ENCODE data around the gene ADAD2.

ADAD2 gene

DNA sequence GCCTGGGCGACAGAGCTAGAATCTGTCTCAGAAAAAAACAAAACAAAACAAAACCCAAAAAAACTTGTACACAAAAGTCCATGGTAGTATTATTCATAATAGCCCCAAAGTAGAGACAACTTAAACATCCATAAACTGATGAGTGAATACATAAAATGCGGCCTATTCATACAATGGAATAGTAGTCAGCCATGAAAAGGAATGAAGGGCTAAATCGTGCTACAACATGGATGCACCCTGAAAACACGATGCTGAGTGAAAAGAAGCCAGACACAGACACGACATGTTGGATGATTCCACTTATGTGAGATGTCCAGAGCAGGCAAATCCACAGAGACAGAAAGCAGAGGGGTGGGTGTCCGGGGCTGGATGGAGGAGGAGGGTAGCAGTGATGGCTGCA lies 36.6 kb downstream of the ADAD2 start:
- no peak for DNase-seq

DNA sequence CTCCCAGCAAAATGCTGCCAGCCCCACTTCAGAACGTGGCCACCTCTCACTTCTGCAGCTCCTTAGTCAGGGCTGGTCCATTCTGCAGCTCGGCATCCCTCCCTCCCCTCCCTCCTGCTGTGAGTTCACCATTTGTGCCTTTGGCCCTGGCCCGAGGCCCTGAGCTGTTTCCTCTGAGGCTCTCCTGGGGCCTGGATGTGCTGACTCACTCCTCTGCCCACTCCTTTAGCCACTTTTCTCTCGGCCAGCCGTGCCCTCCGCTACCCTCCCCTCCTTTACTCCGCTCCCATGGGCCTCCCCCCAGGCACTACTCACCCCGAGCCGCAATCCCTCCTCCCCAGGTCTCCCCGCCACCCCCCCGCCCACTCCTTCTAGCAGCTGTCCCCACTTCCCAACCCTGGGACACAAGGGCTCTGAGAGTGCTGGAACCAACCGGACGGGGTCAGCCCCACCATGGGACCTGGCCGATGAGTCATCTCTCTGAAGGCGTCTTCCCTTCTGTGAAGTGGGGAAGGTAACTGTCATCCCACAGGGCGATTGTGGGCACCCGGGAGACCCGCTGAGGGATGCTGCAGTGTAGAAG lies 37.4 kb downstream of the ADAD2 start:
- DNase-seq, result no peak

DNA sequence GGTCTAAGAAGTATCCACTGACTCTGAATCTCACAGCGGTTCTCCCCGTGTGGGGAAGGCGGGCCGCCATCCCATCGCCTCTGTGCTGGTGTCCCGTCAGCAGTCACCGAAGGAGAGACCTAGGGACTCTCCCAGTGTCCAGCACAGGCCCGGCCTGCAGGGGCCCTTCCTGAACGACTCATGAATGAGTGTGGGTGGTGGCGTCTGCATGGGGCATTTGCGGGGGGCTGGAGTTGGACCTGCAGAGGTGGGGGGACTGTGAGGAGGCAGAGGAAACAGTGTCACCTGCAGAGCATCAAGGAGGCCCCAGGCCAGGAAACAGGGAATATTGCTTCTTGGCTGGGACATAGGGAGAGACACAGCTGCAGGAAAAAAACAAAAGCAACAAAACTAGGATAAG lies 38.5 kb downstream of the ADAD2 start:
- DNase-seq, result no peak

DNA sequence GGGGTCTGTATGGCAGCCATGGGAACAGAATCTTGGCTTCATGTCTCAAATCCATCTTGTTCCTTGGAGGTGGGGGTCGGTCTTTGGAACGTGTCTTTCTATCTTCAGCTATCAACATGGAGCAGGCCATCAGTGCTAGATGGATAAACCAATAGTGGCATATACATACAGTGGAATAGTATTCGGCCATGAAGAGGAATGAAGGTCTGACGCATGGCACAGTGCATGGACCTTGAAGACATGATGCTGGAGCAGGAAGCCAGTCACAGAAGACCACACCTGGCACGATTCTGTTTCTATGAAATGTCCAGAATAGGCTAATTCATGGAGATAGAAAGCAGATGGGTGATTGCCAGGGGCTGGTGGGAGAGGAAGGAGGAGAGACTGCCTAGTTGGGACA lies 41.1 kb downstream of the ADAD2 start:
- DNase-seq, result no peak

DNA sequence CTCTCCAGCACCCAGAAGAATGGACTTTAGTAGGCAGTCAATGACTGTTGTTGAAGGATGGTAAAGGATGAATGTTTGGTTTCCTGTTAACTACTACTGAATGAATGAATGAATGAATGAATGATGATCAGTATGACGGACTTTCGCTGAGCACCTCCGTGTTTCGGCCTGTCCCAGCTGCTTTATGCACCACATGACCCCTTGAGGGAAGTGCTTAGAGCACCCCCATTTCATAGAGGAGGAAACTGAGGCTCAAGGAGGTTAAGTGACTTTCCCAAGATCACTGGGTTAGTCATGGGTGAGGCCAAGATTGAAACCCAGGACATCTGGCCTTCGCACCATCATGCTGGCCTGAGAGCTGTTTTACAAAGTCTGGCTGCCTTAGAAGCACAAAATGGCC lies 42.0 kb downstream of the ADAD2 start:
- DNase-seq, result no peak

DNA sequence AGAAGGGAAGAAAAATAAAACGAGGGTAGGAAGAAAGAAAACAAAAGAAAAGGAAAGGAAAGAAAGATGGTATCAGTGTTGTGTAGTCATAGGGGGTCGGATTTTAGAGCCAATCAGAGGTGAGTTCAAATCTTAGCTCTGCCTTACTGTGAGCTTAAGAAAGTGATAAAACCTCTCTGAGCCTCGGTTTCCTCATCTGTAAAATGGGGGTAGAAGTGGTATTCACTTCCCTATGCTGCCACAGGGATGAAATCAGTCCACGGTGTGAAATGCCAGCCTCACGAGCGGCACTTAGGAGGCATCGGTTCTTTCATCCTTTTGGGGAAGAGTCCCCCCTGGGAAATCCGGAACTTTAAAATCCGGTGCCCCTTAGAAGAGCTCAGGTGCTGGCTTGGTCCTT lies 42.8 kb downstream of the ADAD2 start:
- no peak for DNase-seq

DNA sequence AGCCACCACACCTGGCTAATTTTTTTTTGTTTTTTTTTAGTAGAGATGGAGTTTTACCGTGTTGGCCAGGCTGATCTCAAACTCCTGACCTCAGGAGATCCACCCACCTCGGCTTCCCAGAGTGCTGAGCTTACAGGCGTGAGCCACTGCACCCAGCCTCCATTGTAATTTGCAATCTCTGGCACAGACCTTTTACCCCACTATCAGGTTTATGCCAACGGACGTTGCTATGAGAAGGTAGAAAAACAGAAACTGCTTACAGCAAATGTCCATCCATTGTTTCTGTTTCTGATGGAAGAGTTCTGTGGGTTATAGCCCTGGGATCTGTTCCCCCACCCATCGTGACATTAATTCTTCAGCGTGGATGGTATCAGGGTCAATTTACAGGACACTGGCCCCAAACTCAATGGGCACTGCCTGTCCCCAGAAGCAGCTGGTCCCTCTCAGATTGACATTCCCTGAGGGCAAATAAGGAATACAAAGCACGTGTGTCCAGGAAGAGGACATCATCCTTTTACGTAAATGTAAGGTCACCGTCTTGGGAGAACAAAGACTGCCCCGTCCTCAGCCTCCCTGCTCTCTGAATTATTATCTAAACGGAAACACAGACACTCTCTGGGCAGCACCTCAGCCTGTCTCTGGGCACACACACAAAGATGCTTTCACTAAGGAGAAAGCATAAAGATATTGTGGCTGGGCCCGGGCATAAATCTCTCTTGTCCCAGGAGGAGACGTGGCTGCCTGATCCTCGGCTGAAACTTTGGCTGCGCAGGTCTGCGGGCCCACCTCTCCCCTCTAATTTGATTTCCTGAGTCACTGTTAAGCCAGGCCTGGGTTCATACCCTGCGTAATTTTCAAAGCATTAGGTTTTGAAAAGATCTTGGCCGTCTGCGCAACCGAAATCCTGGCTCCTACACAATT lies 43.6 kb downstream of the ADAD2 start:
- no peak for DNase-seq

DNA sequence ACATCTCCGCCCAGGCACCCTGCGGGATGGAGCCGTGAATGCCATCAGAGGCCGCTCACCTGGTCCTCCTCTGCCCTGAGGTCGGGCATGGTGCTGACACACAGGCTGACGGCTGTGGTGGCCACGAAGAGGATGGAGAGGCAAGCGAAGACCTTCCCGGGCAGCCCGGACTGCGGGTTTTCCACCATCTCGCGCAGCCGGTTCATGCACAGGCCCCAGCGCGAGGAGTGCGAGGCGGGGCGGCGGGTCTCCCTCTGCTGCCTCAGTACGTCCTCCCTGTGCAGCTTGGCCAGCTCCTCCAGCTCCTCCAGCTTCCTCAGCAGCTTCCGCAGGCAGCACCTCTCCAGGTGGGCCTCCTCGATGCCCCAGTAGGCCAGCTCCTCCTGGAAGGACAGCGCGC lies 45.7 kb downstream of the ADAD2 start:
- DNase-seq, result no peak

DNA sequence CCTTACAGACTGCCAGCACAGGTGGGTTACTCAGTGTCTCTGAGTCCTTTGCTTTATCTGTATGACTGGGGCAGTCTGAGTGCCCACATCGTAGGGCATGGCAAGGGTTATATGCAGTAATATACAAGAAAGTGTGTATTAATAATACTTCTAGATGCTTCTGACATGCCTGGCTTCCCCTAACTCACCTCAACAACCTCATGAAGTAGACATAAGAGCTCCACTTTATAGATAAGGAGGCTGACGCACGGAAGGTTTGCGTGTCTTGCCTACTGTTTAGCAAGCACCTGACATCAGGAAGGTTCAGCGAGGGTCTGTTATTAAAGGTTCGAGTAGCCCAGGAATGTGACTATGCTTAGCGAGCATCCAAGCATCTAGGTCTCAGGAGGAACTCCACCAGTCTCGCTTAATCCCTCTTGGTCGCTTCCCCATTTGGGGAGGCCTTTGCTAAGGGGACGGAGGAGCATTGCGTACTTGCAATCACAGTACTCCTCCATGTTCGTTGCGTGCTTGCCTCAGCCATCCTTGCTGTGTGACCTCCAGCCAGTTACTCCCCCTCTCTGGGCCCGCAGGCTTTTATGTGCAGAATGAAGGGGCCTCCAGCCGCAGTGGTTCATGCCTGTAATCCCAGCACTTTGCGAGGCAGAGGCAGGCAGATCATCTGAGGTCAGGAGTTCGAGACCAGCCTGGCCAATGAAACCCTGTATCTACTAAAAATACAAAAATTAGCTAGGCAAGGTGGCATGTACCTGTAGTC lies 47.2 kb downstream of the ADAD2 start:
- DNase-seq, result no peak

DNA sequence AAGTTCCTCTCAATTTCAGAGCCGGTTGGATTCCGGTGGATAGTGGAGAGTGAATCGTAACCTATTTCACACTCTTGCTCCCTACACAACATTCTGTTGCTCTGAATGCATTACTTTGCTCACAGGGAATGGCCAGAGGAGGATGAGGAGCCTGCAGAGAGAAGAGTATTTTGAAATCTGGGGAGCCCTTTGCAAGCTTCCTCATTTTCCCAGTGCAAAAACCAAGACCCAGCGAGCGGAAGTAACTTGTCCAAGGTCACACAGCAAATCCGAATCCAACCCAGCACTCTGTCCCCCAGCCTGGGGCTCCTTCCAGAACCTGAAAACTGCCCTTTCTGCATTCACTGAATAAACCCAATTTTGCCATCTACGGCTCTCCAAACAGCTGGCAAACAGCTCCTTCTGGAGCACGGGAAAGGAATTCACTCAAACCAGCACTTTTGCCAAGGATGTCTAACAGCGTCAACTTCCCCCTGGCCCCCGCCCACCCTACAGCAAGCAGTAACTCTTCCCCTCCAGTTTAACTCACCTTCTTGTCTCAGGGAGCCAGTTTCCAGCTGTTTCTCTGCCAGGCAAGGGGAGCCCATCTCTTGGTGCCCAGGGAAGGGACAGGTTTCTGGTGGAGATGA lies 48.3 kb downstream of the ADAD2 start:
- no peak for DNase-seq

DNA sequence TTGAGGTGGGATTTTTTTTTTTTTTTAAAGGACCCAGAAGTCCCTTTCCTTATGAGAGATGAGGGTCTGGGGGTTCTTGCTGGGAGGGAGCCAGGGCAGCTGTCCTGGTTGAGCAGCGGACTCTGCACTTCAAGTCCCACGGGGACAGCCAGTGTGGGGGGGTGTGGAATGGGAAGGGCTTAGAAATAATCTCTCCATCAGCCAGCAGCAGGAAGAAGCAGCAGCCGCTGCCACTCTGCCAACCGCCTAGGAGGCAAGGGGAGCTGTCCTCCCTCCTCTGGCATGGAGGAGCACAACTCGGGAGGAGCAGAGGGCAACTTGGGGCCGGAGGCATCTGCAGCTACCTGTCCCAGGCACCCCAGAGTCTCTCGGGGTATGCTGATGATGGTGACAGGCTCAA lies 49.0 kb downstream of the ADAD2 start, which contains the start of gene KCNG4:
TSS of gene KCNG4 (minus strand) at position 104 of the 400 bp plus-strand sequence. CDS start 2,527 bp downstream, outside the sequence.
- DNase-seq, result no peak

DNA sequence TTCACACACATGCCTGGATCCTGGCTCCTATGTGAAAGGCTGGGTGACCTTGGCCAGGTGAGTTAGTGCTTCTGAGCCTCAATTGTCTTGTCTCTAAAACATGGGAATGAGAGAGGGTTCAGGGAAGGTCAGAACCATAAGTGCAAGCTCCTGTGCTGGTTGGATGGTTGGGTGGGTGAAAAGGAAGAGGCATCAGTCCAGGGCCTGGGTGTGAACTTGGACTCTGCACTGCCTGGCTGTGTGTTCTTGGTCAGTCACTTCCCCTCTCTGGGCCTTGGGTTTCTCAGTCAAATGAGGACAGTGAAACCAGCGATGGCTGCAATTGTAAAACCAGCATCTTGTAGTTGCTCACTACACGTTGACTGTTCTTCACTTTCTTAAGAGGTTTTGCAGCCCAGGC lies 49.5 kb downstream of the ADAD2 start:
- DNase-seq, result no peak

DNA sequence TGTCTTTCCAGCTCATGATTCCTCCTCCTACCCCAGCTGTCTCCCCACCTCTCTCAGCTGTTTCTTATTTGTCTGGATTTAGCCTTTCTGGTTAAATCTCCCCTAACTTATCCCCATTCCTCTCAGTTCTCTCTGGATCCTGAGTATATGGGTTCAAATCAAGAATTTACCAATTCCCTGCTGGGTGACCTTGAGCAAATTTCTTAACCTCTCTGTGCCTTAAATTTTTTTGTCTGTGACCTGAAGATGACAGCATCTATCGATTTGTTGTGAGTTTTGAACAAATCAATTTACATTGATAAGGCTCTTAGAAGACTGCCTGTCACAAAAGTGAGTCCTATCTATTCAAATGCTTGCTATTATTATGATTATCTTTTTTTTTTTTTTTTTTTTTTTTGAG lies 50.8 kb downstream of the ADAD2 start:
- DNase-seq, result no peak

DNA sequence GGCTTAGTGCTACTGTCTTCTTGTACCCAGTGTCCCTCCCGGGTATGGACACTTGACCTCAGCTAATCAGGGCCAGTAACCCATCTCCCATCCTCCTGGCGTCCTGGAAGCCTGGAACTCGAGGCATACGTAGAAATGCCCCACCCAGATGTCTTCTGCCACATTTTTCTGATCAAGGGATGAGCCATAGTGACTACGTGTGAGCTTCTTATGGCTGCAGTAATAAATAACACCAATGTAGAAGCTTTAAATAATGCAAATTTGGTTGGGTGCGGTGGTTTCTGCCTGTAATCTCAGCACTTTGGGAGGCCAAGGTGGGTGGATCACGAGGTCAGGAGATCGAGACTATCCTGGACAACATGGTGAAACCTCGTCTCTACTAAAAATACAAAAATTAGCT lies 51.9 kb downstream of the ADAD2 start:
- no peak for DNase-seq

DNA sequence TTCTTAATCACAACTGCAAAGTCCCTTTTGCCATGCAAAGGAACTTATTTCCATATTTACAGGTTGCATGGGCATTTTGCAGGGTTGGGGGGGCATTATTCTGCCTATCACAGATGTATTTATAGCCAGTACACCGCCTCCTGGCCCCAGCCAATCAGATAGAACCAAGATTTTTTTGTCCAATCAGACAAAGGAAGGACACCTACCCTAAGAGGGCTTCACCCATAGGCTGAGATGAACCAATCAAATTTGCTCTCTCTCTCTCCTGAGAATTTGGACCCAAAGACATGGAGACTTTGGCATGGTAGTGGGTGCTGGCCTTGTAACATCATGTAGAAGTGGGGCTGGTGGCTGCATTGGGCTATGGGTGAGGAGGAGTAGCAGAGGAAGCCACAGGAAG lies 52.8 kb downstream of the ADAD2 start:
- no peak for DNase-seq

DNA sequence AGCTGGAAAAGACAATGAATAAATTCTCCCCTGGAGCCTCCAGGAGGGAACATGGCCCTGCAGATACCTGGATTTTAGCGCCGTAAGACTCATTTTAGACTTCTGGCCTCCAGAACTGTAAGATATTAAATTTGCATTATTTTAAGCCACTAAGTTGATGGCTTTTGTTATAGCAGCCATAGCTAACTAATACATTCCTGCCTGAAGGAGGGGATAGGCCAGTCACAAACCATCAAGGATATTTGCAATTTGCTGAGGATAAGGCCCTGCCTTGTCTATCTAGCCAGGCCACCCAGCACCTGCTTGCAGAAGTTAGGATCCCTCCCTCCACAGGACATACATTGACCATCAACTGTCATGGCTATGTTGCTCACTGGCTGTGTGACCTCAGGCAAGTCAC lies 53.8 kb downstream of the ADAD2 start:
- DNase-seq, result no peak

DNA sequence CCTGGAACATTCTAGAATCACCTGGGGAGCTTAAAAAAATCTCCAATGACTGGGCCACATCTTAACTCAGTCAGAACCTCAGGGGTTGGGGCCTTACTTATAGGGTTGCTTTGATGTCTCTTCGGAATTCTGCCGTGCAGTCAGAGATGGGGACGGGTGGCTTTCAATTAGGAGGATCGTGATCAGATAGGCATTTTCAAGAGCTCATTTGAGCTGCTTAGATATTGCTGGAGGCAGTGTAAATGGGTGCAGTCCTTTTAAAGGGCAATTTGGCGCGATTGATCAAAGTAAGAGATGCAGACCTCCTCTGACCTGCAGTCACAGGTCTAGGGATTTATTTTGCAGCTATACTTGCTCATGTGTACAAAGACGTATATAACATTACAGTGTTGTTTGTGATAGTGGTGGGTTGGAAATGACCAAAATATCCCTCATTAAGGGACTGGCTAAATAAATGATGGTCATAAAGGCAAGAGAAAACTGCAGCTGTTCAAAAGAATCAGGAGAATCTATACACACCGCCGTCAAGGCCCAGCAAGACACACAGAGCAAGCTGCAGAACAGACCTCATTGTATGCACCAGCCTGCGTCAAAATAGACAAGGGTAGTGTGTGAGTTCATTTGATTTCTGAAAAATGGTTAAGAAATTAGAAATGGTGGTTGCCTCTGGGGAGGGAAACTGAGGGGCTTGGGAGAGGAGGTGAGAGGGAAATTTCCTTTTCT lies 55.2 kb downstream of the ADAD2 start:
- no peak for DNase-seq

DNA sequence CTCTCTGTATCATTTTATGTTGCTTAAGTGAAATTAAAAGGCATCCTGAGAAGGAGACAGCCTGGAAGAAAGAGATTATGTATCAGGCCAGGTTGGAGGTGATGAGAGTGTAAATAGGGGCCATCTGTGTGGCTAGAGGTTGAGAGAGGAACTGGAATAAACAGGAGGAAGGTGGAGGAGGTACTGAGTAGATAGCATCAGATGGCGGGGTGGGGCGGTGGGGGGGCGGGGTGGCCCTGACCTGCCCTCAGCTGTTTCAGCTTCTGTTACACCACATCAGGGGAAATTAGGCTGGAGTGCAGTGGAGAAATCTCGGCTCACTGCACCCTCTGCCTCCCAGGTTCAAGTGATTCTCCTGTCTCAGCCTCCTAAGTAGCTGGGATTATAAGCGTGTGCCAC lies 55.7 kb downstream of the ADAD2 start:
- no peak for DNase-seq

Measured in stimulated activated CD4-positive, alpha-beta T cell treated with anti-CD3 and anti-CD28 coated beads, Interleukin-2, amount 100 ng/mL, for 24 hours (primary cell).